Measurements from ENCODE around the gene STAMBP. TPM values are rescaled to one million over a fixed set of nuclear protein-coding genes. Genes with fewer than 3 reads are reported as not detected.

The STAMBP gene
- total RNA-seq, 2 donors from 2014 or later, result 32.4 to 38.7 TPM

DNA sequence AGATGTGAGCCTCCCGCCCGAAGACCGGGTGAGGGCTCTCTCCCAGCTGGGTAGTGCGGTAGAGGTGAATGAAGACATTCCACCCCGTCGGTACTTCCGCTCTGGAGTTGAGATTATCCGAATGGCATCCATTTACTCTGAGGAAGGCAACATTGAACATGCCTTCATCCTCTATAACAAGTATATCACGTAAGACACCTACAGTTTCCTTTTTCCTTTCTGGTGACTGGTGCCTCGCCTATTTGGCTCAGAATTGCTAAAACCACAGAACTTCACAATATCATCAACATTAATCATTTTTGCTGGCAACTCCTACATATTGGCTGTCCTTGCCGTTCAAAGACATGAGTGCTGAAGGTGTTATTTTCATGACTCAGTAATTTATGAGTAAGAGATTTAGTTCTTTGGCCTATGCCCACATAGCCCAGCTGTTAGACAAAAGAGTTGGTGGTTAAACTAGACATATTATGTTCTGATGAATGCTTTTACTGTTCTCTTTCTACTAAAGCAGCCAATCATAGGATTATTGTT is 2.2 kb downstream of the STAMBP start:
- intact Hi-C loops (cut with DNase I), result loop anchor here in 1 of 2 donors (5.0 kb wide), 1 partner anchor 61 kb away; the partner anchor contains the start of gene ACTG2
- DNase-seq (ENCODE audit: low spot score), result no peak

DNA sequence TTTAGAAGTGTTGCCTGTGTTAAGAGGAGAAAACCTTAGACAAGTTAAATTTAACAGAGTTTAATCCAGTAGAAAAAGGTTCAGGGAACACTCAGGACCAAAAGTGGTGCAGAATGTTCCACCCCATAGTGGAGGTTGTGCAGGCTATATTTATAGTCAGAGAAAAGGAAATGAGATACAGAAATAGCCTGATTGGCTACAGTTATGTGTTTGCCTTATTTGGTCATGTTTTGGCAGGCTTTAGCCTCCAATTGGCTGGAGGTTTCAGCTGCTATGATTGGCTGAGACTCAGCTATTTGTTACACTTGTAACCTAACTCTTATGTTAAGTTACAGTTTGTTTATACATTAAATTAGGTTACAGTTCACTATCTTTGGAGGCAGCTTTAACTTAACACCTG is 4.2 kb downstream of the STAMBP start:
- intact Hi-C loops (cut with DNase I), result loop anchor here in 1 of 2 donors (5.0 kb wide), 1 partner anchor 59 kb away; the partner anchor contains the start of gene ACTG2

GRCh38 chr2:73836141-73836943 is 7.6 kb downstream of the STAMBP start:
- DNase-seq (ENCODE audit: low spot score), result peak; percentile 79
- intact Hi-C loops (cut with DNase I), result no loop called here

More for the DNA sequence above, 4.2 kb downstream of the STAMBP start:
- no peak for DNase-seq (ENCODE audit: low spot score)

DNA sequence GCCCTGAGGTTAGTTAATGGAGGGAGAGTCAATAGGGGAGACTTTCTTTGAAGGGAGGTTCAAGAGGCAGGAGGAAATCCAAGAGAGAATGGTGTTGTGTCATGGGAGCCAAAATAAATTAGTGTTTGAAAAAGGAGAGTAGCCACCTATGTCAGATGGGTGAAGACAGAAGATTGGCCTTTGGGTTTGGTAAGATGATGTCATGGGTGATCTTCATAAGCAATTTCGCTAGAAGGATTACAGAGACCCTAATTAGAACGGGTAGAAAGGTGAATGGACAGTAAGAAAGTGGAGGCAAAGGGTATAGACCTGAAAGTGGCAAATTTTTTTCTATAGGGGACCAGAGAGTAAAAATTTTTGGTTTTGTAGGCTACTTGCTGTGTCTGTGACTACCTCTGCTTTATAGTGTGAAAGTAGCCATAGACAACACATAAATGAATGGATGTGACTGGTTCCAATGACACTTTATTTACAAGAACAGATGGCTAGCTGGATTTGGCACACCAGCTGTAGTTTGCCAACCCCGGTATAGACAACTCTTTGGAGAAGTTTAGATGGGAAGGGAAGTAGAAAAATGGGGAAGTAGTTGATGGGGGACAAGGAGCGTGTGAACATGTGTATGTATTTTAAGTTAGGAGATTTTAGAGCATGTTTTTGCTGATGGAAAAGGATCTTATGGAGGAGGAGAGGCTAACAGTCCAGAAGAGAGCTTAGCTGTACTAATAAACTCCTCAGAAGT is 9.3 kb downstream of the STAMBP start:
- DNase-seq (ENCODE audit: low spot score), result no peak
- intact Hi-C loops (cut with DNase I), result no loop called here

GRCh38 chr2:73838889-73839534 is 10.3 kb downstream of the STAMBP start:
- DNase-seq (ENCODE audit: low spot score), result no peak

DNA sequence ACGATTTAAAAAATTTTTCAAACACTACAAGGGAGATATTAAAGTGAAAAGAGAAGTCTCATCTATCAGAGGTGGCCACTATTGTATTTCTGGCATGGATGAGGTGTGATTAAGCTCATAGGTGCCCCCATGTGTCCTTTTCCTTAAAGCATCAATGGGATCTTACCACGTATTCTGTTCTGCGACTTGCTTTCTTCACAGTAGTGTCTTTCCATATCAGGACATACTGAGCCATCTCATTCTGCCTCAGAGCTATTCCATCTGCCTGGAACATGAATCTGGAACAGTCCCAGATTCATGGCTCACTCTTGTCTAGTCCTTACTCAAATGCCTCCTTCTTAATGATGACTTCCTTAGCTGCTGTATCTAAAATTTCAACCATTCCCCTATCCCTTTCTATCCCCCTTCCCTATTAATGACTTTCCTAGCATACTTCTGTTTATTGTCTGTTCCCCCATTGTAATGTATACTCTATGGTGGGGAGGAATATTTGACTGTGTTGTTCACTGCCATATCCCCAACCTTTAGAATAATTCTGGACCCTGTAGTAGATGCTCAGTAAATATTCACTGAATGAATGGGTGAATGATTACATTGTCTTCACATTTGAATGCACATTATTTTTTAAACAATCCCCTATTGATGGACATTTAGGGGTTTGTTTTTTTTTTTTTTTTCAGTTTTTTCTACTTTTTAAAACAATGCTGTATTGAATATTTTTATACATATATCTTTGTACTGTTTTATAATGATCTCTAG is 11.1 kb downstream of the STAMBP start:
- no peak for DNase-seq (ENCODE audit: low spot score)
- intact Hi-C loops (cut with DNase I), result no loop called here

More at GRCh38 chr2:73838889-73839534, 10.3 kb downstream of the STAMBP start:
- intact Hi-C loops (cut with DNase I), result no loop called here

DNA sequence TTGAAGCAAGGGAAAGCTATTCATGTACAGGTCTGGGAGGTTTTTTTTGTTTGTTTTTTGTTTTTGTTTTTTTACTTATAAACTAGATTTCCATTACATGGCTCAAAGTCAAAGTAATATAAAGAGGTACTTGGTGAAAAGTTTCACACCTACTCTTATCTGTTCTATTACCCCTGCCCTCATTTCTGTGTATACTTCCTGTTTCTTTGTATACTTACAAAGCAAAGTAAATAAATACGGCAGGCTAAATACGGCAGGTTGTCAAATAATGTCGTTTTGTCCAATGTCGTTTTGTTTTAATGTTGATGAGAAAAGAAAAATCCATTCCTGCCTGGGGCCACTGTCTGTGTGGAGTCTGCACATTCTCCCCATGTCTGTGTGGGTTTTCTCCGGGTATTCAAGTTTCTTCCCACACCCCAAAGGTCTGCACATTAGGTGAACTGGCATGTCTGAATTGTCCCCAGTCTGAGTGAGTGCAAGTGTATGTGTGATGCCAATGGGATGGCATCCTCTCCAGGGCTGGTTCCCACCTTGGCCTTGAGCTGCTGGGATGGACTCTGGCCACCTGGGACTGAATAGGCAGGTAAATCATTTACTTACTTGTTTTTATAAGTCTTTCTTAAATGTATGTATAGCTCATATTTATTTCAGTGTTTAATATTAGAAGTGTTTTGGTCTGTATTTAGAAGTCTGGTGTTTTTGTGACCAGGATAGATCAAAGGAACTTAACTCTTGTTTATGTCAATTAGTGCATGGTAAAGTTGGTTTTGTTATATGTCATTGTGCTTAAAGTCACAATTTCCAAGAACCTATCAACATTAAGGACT is 13.4 kb downstream of the STAMBP start:
- intact Hi-C loops (cut with DNase I), result no loop called here

GRCh38 chr2:73842739-73843019 is 13.9 kb downstream of the STAMBP start:
- DNase-seq (ENCODE audit: low spot score), result no peak
- intact Hi-C loops (cut with DNase I), result no loop called here

More for the DNA sequence above, 13.4 kb downstream of the STAMBP start:
- no peak for DNase-seq (ENCODE audit: low spot score)

GRCh38 chr2:73844087-73844486 is 15.3 kb downstream of the STAMBP start:
- DNase-seq (ENCODE audit: low spot score), result no peak
- intact Hi-C loops (cut with DNase I), result no loop called here

DNA sequence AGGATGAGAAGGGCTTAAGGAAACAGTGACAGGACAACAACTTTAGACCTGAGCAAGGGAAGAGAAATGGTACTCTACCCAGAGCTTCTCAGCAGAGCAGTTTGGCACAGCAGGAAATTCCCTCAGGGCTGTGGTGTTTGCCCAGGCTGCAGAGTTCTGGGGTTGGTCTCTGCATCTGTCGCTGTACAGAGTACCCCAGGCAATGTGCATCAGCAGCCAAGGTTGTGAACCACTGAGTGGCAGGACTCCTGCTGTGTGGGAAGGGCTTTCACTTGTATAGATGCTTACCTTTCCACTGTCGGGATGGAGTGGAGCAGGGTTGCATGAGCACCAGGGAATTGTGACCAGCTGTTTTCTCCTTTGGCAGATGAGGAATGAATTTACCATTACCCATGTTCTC is 21.2 kb downstream of the STAMBP start:
- intact Hi-C loops (cut with DNase I), result no loop called here
- DNase-seq (ENCODE audit: low spot score), result no peak

DNA sequence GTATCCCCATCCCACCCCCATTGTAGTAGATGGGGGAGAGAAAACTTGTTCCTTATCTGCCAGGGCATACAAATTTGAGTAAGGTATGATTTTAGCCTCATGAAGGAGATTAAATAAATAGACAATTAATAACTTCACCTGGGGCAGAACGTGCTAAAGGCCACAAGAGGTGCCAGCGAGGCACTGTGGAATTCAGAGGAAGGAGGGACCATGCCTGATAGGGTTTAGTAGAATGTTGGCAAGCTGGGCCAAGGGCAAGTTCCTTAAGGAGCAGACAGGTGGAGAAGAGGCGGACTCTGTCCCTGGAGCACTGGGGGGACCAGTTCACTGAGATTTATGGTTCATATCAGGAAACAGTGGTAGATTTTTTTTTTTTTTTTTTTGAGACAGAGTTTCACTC is 22.5 kb downstream of the STAMBP start:
- intact Hi-C loops (cut with DNase I), result no loop called here

GRCh38 chr2:73852020-73852419 is 23.3 kb downstream of the STAMBP start:
- intact Hi-C loops (cut with DNase I), result no loop called here
- DNase-seq (ENCODE audit: low spot score), result no peak

More for the DNA sequence above, 22.5 kb downstream of the STAMBP start:
- DNase-seq (ENCODE audit: low spot score), result no peak

DNA sequence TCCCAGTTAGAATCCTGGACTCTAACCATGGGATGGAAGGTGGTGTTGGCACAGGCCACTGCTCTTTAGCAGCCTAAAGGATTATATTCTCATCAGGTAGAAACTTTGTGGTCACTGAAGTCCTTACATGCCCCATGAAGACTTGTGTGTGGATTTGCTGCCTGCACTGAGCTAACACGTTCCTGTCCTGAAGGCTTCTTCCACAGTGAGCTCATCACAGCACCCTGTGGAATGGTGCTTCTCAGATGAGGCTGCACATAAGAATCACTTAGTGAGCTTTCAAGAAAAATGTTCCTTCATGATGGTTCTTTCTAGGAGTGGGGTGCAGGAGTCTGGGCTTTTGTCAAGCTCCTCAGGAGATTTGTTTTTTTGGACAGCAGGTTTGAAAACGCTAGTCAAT is 26.8 kb downstream of the STAMBP start:
- intact Hi-C loops (cut with DNase I), result no loop called here
- DNase-seq (ENCODE audit: low spot score), result no peak

GRCh38 chr2:73856214-73856613 is 27.5 kb downstream of the STAMBP start:
- intact Hi-C loops (cut with DNase I), result no loop called here
- DNase-seq (ENCODE audit: low spot score), result no peak

DNA sequence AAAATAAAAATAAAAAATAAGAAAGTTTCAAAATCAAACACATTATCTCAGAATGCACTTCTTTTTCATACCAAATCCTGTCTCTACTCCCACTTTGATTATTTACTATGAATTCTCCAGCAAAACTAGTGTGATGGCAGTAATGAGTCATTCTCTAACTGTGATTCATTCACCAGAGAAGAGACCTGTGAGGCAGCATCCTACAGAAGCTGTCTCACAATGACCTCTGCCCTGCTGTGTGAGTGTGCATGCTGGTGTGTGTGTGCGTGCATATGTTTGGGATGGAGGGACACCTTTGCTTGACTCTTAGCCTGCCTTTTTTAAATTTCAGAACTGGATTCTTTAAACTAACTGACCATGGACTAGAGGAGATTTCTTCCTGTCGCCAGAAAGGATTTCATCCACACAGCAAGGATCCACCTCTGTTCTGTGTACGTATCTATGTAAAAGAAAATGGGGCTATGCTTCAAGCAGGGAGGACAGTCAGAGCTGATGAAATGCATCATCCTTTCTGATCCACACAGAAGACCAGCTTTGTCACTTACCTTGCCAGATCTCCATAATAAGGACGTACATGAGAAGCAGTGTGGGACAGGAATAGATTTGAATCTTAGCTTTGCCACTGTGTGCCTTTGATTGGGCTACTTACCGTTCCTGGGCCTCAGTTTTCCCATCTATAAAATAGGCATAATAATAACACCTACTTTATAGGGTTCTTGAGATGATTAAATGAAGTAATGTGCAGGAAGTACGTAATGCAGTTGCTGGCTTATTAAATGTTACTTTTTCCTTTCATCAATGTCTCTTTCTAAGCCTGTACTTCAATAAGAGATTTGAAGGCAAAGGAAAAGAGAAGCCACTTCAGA is 31.2 kb downstream of the STAMBP start:
- no peak for DNase-seq (ENCODE audit: low spot score)
- intact Hi-C loops (cut with DNase I), result no loop called here

- DNase-seq (ENCODE audit: low spot score), result no peak
- intact Hi-C loops (cut with DNase I), result no loop called here
Observed at GRCh38 chr2:73862987-73863386, 34.2 kb downstream of the STAMBP start.

DNA sequence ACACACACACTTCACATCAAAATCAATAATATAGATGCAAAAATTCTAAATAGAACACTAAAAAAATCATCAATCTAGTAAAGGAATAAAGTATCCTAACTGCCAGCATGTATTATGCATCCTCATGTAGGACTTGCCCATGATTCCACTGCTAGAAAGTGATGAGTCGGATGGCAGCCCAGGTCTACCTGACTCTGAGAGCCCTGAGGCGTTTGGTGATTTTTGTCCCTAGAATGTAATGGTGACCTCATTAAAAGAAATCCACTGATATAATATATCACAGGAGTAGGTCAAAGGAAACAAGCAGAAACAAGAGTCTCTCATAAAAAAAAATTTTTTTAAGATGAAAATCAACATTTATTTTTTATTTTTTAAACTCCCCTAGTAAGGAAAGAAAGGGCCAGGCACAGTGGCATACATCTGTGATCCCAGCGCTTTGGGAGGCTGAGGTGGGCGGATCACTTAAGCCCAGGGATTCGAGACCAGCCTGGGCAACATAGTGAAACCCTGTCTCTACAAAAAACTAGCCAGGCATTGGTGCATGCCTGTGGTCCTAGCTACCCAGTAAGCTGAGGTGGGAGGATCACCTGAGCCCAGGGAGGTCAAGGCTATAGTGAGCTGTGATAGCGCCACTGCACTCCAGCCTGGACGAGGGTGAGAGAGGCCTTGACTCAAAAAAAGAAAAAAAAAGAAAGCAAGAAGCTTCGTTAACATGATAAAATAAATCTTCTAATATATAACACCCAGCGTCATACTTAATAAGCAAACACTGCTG is 39.6 kb downstream of the STAMBP start:
- intact Hi-C loops (cut with DNase I), result no loop called here
- DNase-seq (ENCODE audit: low spot score), result no peak
